ENCODE results near the gene ZNF385B.

Gene ZNF385B

DNA sequence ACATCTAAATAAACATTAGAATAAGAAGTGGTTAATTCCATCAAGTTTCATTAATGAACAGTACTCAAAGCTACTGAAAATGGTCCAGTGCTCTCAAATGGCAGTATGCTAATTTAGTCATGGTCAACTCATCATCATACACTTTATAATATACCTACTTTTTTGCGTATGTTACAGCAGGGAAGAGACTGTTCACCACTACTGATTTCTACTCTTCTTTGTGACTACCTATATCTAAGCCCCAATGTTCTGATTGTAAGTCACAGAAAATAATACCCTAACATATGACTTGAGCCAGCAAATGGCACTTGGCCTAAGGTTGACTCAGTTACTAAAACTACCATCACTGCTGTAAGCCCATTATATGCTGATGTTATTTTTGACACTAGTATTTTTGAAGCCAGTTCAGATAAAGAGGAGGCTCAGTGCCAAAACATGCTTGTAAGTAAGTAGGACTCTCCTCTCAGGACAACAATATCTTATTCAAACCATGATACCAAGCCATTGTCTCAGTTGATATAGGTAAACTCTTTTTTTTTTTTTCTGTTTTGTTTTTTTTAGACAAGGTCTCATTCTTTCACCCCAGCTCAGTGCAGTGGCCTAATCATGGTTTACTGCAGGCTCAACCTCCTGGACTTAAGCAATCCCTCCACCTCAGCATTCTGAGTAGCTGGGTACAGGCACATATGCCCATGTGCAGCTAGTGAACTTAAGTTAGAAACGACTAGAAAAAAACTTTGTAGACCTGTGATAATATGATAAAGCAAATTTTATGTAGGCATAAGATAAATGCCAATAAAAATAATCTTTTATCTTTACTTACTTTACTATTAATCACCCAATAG lies 266.9 kb downstream of the ZNF385B start:
- DNase-seq (ENCODE audit: insufficient read length, low spot score) (no peak), FAIRE-seq (no peak)

DNA sequence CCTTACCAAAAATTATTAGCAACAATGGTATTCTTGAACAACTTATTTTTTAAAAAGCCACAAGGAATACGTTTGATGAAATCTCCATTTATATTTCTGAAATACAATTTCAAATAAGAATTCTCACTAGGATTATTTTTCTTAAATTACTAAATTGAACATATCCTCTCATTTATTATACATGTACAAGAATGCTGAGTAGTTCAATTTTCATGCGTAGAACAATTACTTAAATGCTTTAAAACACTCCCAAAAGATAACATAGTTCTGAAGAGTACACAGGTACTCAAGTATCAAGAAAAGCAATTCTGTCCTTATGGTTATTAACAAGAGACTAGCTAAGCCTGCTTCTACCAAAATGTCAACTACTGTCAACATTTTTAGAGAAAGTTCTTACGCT lies 268.1 kb downstream of the ZNF385B start:
- no peak for FAIRE-seq

DNA sequence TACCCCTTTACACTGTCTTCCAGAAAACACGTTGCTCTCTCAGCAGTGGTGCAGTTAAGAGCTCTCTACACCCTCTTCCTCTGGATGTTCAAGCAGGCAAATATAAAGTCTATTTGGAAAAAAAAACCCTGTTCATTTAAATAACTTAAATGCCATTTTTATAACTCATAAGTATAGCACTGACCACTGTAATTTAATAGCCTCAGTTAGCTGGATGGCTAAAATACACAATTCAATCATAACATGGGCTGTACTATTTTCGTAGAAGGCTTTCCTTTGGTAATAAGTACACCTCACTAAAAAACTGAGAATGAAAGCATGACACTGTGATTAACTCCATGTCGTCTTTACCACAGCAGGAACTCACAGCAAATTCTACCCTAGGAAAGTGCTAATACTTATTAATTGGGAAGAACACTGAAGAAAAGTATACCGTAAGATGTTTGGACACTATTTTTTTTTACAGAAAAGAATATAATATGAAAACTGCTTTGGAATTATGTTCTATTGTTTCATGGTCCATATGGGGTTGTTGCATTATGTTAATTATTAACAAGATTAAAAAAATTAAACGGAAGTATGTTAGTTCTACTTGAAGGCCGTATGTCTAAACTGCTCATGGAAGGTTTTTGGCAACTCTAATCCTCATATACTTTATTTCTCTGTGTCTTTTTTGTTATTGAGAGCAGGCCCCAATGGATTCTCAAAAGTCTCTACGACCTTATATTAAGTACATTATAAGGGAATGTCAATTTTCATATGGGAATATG lies 269.1 kb downstream of the ZNF385B start:
- DNase-seq (ENCODE audit: insufficient read length, low spot score) = peak; percentile 37
- peak; percentile 13 for FAIRE-seq

More for the DNA sequence above, 268.1 kb downstream of the ZNF385B start:
- DNase-seq (ENCODE audit: insufficient read length, low spot score) = no peak

DNA sequence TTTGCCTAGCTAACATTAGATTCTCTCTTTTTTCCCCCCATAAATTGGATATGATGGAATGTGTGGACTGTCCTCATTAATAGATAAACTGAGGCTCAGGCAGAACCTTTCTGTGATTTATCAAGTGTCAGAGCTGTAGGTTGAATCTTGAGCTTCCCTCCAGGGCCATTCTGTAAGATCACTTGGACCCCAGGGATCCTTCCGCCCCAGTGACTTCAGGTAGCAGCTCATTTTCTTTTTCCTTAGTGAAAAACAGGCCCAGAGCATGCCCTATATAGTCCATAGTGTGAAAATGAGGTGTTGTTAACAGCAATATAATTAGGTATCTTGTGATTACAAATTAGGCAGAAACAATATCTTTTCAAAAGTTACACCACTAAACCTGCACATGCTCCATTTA lies 269.7 kb downstream of the ZNF385B start:
- DNase-seq (ENCODE audit: insufficient read length, low spot score) (no peak), FAIRE-seq (no peak)

DNA sequence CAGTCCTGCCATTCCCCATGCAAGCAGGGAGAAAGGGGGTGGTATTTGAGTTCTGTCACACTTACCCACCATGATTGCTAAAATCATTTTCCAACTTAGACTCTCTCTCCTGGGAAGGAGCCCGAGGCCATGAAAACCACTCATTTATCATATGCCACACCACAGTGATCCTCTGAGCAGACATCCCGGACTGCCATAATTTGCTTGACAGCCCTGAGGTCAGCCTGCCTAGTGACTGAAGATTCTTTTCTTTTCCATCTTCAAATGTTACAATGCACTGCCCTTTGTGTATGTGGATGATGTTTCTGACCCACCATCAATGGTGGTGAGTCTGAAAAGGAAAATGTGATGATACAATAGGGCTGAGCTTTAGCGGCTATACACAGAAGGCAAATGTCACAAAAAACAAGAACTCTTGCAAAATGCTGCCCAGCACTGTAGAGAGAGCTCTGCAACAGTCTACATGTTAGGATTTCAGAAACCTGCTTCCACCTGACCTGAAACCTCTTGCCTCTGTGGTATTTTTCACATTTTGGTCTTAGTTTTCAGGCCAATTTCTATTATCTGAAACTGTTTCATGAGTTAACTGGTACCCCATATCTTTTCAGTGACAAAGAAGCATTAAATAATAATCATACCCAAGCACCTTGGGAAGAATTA lies 272.8 kb downstream of the ZNF385B start:
- no peak for FAIRE-seq

DNA sequence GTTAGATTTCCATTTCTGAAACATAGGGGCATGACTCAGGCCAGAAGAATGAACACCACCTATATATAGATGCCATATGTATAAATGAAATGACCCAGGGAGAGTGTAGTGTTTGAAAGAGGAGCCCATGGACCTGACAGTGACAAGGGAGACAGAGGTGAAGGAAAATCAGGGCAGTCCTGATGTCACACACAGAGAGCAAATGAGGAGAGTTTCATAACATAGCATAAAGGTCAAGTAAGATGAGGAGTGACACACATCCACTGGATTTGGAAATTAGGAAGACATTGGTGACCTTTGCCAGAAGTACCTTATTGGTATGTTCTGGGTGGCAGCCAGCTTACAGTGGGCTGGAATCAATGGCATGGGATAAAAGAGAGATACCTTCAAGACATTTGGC lies 276.7 kb downstream of the ZNF385B start:
- DNase-seq (ENCODE audit: insufficient read length, low spot score) (no peak), FAIRE-seq (no peak)

More for the DNA sequence above, 272.8 kb downstream of the ZNF385B start:
- DNase-seq (ENCODE audit: insufficient read length, low spot score) = no peak

DNA sequence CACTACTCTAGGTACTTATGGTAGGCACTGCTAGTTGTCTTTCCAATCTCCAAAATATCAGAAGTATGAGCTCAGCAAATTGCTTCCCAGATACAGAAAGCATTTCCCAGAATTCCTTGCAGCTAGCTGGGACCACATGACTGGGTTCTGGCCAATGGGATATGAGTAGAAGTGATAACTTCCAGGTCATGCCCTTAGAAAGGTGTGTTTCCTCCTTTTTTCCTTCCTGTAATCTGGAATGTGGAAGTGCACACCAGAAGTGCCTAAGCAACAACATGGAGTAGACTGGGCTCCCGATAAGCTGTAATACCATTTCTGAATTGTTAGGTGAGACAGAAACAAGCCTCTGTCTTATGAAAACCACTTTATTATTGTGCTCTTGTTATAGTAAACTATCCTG lies 279.8 kb downstream of the ZNF385B start:
- FAIRE-seq (no peak), DNase-seq (ENCODE audit: insufficient read length, low spot score) (no peak)

DNA sequence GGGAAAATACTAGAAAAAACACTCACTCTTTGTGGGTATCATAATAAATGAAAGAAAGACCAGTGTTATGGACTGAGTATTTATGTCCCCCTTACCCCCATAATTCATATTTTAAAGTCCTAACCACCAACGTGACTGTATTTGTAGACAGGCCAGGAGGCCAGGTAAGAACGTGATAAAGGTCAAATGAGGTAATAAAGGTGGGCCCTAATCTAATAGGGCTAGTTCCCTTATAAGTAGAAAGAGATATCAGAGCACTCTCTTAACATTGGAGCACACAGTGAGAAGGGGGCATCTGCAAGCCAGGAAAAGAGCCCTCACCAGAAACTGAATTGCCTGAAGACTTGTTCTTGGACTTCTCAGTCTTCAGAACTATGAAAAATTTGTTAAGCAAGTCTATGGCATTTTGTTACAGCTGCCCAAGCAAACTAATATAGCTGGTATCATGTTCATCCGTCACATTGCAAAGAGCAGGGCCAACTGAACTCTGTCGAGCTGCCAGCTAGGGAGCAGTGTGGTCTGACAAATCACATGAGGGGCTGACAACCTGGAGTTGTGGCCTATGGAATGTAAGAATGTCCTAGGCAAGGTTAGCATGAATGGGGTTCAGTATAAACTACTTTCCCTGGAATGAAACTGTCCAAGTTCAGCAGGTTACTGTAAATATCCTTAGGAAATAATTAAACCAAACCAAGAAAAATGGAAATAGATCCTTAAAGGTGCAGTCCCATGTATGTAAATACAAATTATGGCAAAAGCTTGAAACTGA lies 280.9 kb downstream of the ZNF385B start:
- no peak for FAIRE-seq
- DNase-seq (ENCODE audit: insufficient read length, low spot score) = no peak

DNA sequence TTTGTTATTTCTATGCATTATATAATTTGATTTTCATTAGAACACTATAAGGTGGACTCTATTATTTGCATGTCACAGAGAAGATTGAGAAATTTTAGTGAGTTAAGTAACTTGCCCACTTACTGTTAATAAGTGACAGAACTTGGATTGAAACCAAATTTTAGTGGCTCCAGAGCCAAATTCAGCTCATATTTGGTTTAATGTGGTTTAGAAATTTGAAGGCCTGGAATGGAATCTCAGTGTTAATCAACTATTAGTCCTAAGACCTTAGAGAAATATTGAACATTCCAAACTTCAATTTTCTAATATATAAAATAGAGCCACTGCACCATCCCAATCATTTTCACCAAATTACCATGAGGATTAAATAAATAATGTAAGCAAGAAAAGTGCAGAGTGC lies 281.6 kb downstream of the ZNF385B start:
- DNase-seq (ENCODE audit: insufficient read length, low spot score) (no peak), FAIRE-seq (no peak)

DNA sequence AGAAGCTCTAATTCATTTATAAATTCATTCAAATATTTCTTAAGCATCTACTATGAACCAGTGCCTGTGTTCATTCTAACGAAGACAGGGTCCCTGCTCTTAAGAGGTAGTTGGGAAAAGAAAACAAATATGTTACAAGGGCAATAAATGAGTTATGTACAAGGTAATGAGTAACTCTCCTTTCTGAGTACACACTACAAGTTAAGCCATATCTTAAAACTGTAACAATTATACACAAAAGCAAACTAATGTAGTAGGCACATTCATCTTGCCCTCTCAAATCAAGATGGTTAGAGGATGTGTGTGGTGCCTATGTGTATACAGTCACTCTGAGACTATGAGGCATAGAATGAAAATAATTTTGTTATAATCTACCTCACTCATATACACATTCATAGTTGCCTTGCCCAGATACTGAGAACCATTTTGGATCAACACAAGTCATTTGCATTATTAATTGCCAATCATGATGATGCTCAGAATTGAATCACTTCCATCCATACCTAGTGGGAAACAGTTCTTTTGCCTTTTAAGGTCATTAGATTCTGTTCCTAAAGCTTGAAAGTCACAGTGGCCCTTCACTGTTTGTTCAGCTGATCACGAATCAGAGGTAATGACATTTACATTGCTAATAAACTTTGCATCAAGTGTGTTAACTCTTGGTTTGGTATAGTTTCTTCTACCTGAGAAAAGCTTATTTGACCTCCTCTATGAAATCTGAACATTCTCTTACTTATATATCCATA lies 283.1 kb downstream of the ZNF385B start:
- FAIRE-seq (no peak), DNase-seq (ENCODE audit: insufficient read length, low spot score) (no peak)

DNA sequence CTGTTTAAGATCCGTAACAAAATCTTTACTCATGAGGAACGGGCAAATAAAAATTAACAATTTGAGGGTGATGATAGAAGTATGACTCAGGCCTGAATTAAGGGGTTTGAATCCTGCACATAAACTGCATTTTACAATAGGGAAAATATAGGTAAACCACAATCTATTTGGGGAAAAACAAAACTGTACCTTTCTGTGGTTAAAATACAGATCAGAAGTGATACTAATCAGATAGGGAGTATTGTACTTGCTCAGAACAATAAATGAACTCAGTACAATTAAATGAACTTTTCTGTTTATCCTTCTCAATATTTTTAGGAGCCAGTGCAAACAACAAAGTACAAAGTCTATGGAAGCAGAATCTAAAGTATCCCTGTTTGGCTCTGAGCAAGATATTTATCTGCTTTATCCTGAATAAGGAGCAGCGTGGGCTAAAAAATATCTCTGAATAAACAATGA lies 287.3 kb downstream of the ZNF385B start:
- DNase-seq (ENCODE audit: insufficient read length, low spot score) = no peak
- no peak for FAIRE-seq

DNA sequence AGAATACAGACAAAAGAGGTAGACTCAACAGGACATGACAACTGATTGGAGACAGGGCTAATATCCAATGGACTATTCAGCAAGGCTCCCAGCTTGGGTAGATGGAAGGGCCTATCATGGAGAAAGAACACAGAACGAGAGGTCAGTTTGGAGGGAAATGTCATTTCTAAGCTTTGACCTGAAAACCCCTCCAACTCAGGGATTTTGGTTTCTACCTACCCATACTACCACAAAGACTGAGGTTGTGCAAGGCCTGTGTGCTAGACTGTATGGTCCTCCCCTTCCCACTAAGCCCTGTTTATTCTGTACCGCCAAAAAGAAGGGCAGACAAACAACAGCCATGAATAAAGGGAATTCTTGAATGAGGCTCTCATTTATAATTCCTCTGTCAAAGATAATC lies 288.9 kb downstream of the ZNF385B start:
- FAIRE-seq (no peak), DNase-seq (ENCODE audit: insufficient read length, low spot score) (no peak)

DNA sequence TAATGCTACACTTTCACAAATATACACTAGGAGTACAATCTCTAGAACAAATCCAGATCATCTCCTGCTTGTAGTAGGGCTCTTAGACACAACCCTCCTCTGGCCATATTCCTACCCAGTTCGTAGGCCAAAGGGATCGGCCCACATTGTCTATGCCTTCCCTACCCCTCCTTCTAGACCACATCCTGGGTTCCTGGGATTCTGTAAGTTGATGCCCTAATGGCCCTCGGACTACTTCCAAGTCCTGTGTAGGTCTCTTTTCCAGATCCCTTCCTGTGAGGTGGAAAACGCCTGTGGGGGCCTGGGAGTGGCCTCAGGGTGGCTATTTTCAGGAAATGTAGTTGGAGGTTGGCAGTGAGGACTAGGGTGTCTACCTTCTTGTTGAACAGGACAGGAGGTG lies 289.7 kb downstream of the ZNF385B start:
- no peak for DNase-seq (ENCODE audit: insufficient read length, low spot score)
- no peak for FAIRE-seq

DNA sequence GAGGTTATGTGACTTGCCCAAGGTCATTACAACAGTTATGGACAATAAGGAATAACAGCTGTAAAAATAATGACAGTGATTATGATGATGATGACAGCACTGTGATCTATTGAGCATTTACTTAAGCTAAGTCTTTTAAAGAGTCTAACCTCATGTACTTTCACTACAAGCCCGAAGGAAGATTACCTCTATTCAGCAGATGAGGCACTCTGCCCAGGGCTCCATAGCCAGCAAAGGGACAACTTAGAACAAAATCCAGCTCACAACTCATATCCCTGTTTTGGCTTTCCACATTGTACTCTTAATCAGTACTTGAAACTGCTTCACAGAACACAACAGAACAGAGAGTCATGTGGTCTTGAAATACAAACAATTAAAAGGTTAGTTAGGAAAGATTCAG lies 290.2 kb downstream of the ZNF385B start:
- DNase-seq (ENCODE audit: insufficient read length, low spot score) = no peak
- no peak for FAIRE-seq

DNA sequence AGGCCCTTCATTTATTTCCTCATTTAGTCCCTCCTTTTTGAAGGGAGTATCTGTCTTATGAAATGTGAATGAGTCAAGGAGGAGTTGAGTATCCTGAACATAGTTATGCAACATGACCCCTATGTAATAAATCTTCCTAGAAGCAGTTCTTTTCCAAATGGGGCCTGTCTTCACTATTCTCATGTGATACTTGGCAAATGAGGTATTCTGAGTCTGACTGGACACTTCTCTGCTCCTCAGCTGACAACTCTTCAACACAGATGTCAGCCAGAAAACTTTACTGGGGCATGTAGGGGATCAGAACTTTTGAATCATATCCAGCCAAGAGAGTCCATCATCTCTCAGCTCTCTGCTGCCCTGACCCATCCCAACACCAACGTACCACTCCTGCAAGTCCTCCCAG lies 291.6 kb downstream of the ZNF385B start:
- peak; percentile 63 for DNase-seq (ENCODE audit: insufficient read length, low spot score)
- no peak for FAIRE-seq

DNA sequence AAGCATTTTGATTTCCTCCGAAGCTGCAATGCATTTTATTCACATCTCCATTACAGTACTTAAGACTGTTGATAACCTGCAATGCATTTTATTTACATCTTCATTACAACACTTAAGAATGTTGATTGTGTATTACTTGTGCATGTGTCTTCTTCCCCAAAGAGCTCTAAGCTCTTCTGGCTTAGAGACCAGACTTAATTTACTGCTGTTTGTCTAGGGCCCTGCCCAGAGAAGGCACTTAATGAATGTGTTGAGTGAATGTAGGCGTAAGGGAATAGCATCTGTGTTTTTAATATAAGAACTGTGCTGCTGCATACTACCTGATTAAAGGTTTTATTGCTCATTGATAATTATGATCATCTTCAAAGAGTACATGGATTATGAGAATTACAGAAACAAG lies 295.6 kb downstream of the ZNF385B start:
- DNase-seq (ENCODE audit: insufficient read length, low spot score) = no peak
- no peak for FAIRE-seq

DNA sequence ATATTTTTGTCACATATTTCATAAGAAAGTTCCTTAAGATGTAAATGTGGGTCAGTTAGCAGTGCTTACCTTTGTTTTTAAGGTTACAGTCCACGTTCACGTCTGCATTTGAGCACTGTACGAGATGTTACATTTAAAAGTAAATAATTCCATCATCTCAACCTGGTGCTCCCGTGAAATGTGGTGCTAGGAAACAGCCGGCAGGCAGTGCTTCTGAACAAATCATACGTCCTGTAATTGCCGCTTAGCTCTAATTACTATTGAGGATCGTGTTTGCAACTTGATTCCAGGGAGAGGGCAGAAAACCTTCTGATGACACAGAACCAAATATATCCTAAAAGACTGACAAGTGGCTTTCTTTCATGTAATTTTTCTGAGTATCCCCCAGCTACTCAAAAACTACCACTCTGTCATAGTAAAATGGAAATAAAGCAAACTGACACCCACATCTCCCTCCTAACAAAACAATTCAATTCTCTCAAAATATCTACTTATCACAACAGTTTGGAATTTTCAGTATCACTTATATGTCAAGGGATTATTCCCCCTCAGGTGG lies 299.0 kb downstream of the ZNF385B start:
- DNase-seq (ENCODE audit: insufficient read length, low spot score) = no peak
- FAIRE-seq = no peak

DNA sequence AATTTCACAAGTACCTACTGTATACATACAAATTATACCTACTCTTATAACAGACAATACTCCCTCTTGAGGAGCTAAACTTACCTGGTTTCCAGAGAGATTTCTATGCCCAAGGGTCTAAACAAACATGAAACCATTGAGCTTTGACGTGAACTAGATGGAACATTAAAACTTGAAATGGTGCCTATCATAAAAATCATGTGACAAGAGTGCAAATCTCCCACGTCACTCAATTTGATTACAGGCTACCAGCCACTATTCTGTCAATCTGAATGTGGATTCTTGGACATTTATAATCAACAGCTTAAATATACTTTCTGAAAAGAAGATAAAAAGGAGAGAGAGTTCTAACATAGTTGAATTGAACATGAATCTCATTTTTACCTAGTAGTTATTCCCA lies 299.7 kb downstream of the ZNF385B start:
- FAIRE-seq = no peak
- DNase-seq (ENCODE audit: insufficient read length, low spot score) = no peak

DNA sequence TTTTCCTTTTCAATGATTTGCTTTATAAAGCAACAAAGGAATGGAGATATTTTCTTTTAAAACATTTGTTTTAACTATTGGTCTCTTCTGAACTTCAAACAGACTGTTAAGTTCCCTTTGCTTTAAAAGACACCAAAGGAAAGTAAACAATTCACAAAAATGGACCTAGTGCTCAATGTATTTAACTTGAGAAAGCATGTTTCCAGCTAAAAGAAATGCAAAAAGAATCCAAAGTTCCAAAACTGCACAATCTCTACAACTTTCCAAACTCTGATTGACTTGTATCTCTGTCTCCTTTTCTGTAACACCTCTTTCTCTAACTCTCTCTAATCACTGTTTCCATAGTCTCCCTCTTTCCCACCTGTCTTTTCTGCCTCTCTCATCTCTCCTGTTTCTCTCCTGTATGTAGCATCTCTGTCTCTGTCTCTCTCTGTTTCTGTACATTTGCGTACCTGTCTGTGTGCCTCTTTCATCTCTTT lies 301.1 kb downstream of the ZNF385B start:
- no peak for FAIRE-seq
- no peak for DNase-seq (ENCODE audit: insufficient read length, low spot score)
